Loucy (cell line): Measurements from ENCODE around the gene LENG9.

ENCODE experiments used
- H2AFZ ChIP-seq: fragments of 200-600 bp; sonication (generic); 2 replicates; pipeline ENCODE4 v1.6.0; 2016; ENCODE audit warnings: antibody characterized with exemption, mild to moderate bottlenecking, low read length, moderate library complexity
- H3F3A ChIP-seq: fragments of 200-600 bp; 2 replicates; pipeline ENCODE4 v1.6.0; 2016; ENCODE audit warnings: antibody characterized with exemption, low read depth, mild to moderate bottlenecking
- H3K27me3 ChIP-seq: fragments of 200-600 bp; sonication (generic); 2 replicates; pipeline ENCODE4 v1.6.1; 2014; ENCODE audit warnings: low read length, mild to moderate bottlenecking; ENCODE audit not compliant: insufficient read depth, poor library complexity, severe bottlenecking
- H3K36me3 ChIP-seq: fragments of 200-600 bp; sonication (generic); 2 replicates; pipeline ENCODE4 v1.6.1; 2016; ENCODE audit warnings: low read length; ENCODE audit not compliant: insufficient read depth
- H3K4me1 ChIP-seq: fragments of 200-600 bp; sonication (generic); 2 replicates; pipeline ENCODE4 v1.5.1; 2014; ENCODE audit warnings: low read length, mild to moderate bottlenecking; ENCODE audit not compliant: insufficient read depth, poor library complexity, severe bottlenecking
- H3K4me2 ChIP-seq: fragments of 200-600 bp; sonication (generic); 2 replicates; pipeline ENCODE4 v1.6.0; 2014; ENCODE audit warnings: antibody characterized with exemption, low read length, low read depth, mild to moderate bottlenecking; ENCODE audit not compliant: poor library complexity, severe bottlenecking
- H3K4me3 ChIP-seq: fragments of 200-600 bp; sonication (generic); 2 replicates; pipeline ENCODE4 v1.5.1; 2014; ENCODE audit warnings: low read length, mild to moderate bottlenecking, mixed read lengths; ENCODE audit not compliant: poor library complexity, severe bottlenecking
- H3K79me2 ChIP-seq: fragments of 200-600 bp; sonication (generic); 2 replicates; pipeline ENCODE4 v1.6.1; 2014; ENCODE audit warnings: low read length; ENCODE audit not compliant: insufficient read depth
- H3K9ac ChIP-seq: fragments of 200-600 bp; sonication (generic); 2 replicates; pipeline ENCODE4 v1.6.0; 2014; ENCODE audit warnings: mild to moderate bottlenecking, low read depth, low read length, moderate library complexity; ENCODE audit not compliant: poor library complexity, severe bottlenecking
- H3K9me2 ChIP-seq: fragments of 200-600 bp; sonication (generic); replicated peaks from 2 replicates; pipeline ENCODE4 v1.6.1; 2016; ENCODE audit warnings: low read depth, low read length, mixed read lengths
- H3K9me3 ChIP-seq: fragments of 200-600 bp; sonication (generic); 2 replicates; pipeline ENCODE4 v1.6.1; 2014; ENCODE audit warnings: mild to moderate bottlenecking, antibody characterized with exemption, low read length, low read depth; ENCODE audit not compliant: insufficient read depth
- H4K20me1 ChIP-seq: fragments of 200-600 bp; sonication (generic); 2 replicates; pipeline ENCODE4 v1.6.0; 2014; ENCODE audit warnings: antibody characterized with exemption, low read length, mild to moderate bottlenecking; ENCODE audit not compliant: insufficient read depth, poor library complexity, severe bottlenecking
- EZH2phosphoT487 ChIP-seq: fragments of 200-600 bp; IDR thresholded peaks from 2 replicates; pipeline ENCODE4 v1.6.1; 2018; ENCODE audit warnings: antibody characterized with exemption, mild to moderate bottlenecking, moderate library complexity, borderline replicate concordance
- TF ChIP-seq, protein P1 (sequence below): fragments of 200-600 bp; sonication (generic); conservative IDR thresholded peaks from 2 replicates; pipeline ENCODE4 v1.5.1; 2014; ENCODE audit warnings: mild to moderate bottlenecking, antibody characterized with exemption, low read length

The LENG9 gene

GRCh38 chr19:54439174-54439851, 24.3 kb downstream of the LENG9 start:
- no peak overlapping the region for H3K4me3 ChIP-seq
- no peaks in the 10 kb centered on the region for H3F3A ChIP-seq
- no peaks in the 10 kb centered on the region for H3K27me3 ChIP-seq
- H3K4me2 ChIP-seq: no peak overlapping the region
- H3K9me2 ChIP-seq: no peaks in the 10 kb centered on the region
- H3K4me1 ChIP-seq: no peaks in the 10 kb centered on the region
- H2AFZ ChIP-seq: no peak overlapping the region
- TF ChIP-seq EZH2phosphoT487: no peak
- TF ChIP-seq, protein P1, sequence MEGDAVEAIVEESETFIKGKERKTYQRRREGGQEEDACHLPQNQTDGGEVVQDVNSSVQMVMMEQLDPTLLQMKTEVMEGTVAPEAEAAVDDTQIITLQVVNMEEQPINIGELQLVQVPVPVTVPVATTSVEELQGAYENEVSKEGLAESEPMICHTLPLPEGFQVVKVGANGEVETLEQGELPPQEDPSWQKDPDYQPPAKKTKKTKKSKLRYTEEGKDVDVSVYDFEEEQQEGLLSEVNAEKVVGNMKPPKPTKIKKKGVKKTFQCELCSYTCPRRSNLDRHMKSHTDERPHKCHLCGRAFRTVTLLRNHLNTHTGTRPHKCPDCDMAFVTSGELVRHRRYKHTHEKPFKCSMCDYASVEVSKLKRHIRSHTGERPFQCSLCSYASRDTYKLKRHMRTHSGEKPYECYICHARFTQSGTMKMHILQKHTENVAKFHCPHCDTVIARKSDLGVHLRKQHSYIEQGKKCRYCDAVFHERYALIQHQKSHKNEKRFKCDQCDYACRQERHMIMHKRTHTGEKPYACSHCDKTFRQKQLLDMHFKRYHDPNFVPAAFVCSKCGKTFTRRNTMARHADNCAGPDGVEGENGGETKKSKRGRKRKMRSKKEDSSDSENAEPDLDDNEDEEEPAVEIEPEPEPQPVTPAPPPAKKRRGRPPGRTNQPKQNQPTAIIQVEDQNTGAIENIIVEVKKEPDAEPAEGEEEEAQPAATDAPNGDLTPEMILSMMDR: peak; percentile 69
- no peak overlapping the region for H3K9ac ChIP-seq
- H3K79me2 ChIP-seq: no peaks in the 10 kb centered on the region
- no peaks in the 10 kb centered on the region for H4K20me1 ChIP-seq
- no peaks in the 10 kb centered on the region for H3K36me3 ChIP-seq
- H3K9me3 ChIP-seq: no peaks in the 10 kb centered on the region

GRCh38 chr19:54436628-54437252, 26.8 kb downstream of the LENG9 start:
- Histone ChIP-seq H3K4me1 (no peaks in the 10 kb centered on the region), H3K4me3 (no peak overlapping the region), H3K4me2 (no peak overlapping the region), H3K79me2 (no peaks in the 10 kb centered on the region), H3K27me3 (no peaks in the 10 kb centered on the region), H3K9me2 (no peaks in the 10 kb centered on the region), H2AFZ (no peak overlapping the region), H4K20me1 (no peaks in the 10 kb centered on the region), H3K9me3 (no peaks in the 10 kb centered on the region), H3K9ac (no peak overlapping the region), H3K36me3 (no peaks in the 10 kb centered on the region), H3F3A (no peaks in the 10 kb centered on the region)
- TF ChIP-seq, protein P1: no peak

DNA sequence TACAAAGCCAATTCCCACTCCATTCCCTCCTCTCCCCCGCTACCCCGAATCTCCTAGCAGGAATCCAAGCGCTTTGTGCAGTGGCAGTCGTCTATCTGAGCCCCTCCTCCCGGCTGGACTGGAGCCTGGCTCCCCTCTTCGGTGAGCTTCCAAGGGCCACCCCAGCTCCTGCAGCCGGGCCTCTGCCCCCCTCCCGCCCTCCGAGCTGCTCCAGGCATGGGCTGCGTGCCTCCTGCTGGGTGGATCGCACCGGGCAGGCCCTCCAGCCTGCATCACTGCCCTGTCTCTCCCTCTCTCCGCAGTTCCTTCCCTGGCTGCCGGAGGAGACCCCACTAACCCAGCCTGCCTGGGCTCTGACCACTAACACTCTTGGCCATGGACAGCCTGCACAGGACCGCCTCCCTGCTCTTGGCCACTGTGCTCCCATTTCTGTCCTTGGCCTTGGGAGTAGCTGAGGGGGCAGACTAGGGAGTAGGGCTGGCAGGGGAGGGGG, 27.5 kb downstream of the LENG9 start:
- Histone ChIP-seq H3K4me2 (no peak overlapping the region), H3K79me2 (no peaks in the 10 kb centered on the region), H3K9me3 (no peaks in the 10 kb centered on the region), H3K36me3 (no peaks in the 10 kb centered on the region), H3K27me3 (no peaks in the 10 kb centered on the region), H3K4me3 (no peak overlapping the region), H4K20me1 (no peaks in the 10 kb centered on the region), H3F3A (no peaks in the 10 kb centered on the region), H2AFZ (no peak overlapping the region), H3K4me1 (no peaks in the 10 kb centered on the region), H3K9me2 (no peaks in the 10 kb centered on the region), H3K9ac (no peak overlapping the region)
- TF ChIP-seq, protein P1: no peak
- TF ChIP-seq EZH2phosphoT487: no peak
